HG03064 (cell line): Measurements from ENCODE around the gene GALNT9.

ENCODE experiments used
- ATAC-seq: cut with Tn5 transposase; IDR thresholded peaks from one replicate; pipeline ENCODE4 v1.9.1; 2021; ENCODE audit warnings: low read depth; ENCODE audit not compliant: unreplicated experiment

The GALNT9 gene

DNA sequence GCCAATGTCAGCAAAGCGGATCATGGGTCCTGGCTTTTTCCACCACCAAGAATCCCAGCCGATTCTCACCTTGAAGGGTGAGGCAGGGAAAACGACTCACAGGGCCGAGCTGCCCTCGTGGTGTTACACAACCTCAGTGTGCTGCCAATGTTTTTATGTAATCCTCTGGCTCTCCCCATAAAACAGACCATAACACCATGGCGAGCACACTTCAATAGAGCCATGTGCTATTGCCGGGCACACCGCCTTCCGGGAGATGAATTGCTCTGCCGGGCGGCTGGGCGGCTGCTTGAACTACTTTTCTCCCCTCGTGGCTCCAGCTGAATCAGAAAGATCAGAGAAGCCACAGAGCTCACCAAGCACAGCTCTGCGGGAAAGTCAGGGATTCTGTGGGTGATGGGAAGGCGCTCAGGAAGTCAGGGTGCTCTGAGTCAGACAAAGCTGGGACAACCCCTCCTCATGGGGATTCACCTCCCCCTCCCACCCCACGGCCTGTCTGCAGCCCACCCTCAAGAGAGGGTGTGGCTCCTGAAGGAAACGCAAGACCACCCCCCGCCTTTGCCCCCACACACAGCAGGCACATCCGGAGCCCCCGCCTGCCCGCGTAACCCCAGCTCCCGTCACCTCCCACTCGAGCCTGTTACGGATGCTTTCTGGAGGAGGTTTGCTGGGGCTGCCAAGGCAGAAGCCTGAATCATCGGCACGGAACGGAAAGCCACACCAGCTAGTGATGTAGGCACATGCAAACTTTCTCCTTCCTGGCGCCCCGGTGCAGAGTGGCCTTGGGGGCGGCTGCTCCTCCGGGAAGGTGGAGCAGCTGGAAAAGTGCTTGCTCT is 1.8 kb downstream of the GALNT9 start:
- ATAC-seq: no peak

DNA sequence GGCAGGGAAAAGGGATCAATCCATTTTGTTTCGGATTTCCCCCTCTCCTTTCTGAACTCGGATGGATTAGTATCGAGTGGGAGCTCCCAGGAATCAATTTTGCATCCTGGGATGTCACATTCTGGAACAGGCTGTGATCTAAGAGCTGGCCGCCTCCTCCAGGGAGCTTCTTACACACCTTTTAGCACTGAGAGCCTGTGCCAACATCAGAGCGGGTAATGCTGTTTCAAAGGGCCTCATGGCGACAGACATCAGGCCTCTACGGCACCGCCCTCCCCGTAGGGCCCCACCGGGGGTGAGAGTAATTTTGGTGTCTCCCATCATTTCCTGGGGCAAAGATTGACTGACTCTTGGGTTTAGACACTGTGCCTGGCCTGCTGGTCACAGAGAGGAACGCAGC is 2.7 kb downstream of the GALNT9 start:
- no peak for ATAC-seq

DNA sequence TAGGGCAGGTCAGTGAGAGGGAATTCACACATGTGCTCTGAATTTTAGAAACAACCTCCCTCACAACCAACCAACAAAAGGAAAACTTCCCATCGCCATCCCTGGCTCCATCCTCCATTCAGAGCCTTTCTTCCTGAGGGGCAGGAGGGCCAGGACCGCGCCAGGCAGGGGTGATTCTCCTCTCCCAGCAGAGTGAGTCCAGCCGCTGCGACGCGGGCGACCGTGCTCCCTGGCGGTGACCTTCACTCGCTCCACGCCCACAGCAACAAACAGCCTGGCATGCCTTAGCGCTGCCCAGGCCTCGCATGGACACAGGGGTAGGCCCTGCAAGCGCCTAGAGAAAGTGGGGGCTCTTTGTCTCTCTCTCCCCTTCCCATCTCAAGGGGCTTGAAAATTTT is 3.7 kb downstream of the GALNT9 start:
- no peak for ATAC-seq

DNA sequence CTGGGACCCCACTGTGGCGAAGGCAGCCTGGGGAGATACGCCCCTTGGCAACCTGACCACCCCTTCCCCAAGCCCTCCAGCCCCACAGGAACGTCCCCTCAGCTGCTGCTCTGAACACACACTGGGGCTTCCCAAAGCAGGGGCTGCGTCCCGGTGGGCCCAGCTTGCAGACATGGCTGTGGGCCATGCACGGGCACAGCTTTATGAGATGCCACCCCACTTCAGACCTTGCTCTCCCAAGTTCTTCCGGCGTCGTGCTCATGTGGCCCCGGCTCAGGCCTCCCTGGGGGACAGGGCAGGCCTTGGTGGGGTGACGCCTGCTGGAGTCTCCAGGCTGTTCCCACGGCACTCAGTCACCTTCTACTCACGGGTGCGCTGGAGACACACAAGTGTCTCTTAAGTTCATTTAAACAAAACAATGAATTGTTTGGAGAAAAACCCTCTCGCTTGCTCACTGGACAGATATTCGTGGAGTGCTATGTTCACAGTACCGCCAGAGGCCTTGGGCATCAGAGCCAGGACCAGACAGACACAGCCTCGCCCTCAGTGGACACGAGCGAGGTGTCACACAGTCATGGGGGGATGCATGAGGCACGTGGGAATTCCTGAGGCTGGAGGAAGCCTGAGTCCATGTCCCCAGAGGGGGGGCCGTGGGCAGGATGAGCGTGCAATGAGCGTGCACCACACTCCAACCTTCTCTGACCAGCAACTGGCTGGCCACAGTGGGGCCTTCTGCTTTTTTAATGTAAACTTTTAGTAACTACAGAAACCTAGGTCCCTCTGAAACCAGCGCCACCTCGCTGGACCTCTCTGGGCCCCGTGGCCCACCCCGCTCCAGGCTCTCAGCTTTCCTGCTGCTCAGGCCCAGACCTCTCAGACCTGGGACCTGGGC is 4.3 kb downstream of the GALNT9 start:
- no peak for ATAC-seq

DNA sequence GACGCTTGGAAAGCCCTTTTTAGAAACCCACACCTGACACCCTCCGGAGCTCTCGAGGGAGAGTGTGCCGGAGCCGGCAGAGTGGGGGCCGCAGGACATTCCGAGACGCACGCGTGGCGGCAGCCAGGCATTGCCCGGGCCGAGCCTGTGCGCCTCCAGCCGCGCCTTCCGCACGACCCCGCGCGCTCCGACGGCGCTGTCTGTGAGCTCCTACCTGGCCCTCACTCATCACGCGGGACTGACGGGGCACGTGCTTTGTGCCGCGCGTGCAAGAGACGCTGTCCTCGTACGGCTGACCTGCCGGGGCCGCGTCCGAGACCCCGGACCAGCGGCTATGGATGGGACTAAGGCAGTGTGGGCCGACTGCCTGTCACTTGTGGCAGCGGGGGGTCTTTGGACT is 5.2 kb downstream of the GALNT9 start:
- ATAC-seq: no peak

DNA sequence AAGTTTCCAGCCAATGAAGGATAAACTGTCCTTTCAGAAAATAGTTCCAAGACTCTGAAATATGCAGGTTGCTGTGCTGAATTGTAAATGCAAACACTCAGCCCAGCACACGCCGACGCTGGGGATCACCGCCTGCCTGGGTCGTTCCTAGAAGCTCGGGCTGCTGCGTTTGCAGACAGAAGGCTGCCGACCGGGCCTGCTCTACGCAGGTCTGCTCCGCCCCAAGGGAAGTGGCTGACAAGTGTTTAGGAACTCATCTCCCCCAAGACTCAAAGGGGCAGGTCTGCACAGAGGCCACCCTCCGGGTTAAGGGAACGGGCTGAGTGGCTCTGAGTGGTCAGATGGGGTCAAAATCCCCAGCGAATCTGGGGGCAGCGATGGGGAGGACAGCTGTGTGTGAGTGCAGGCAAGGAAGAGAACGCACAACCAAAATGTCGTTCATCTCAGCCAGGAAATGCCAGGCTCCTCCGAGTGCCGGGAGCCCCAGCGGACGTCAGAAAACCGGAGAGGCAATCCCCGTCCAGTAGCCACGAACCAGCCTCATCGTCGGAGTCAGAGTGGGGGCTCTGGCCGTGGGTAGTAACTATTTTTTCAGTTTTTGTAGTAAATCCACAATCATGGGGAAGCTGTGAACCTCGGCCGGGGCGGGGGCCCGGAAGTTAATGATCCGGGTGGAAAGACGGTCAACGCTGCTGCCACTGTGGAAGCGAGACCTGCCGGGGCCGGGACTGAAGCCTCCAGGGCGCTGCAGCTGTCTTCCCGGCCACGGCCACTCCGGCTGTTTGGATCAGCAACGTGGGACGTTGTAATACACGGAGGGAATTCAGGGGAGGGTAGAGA is 6.0 kb downstream of the GALNT9 start:
- ATAC-seq: no peak

DNA sequence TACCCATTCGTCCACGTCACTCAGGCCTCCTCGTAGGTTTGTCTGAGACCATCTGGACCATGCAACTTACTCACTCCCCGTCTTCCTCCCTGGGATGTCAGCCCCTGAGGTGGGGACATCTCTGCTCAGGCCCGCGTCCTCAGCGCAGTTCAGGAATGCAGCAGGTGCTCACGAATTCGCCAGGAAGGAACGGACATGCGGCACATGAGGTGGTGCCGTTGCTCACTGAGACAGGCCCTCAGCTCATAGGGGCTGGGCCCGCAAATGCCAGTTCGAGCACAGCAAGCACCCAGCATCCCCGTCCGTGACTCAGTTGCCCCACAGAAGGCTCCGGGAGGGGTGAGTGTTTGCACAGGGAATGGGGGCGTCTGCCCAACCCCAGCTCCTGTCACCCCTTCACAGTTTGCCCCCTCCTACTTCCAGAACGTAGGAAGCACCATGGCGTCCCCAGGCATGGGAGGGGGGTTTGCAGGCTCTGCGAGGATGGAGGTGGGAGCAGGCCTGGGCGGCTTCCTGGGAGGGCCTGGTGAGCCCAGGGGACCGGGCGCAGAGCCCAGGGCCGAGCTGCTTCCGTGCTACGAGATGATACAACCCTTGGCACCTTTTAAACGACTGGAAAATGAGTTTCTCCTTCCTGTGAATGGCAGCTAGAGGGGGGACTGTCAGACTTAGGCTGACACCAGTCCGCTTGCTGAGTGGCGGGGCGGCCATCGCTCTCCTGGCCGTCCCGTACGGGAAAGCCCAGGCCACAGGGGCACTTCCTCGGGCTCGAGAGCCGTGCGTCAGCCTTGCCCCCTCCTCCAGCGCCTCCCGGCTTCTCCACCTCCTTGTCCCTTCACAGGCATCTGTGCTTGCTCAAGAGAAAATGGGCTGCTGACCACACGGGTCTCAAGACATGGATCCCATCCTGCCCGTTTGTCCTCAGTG is 6.9 kb downstream of the GALNT9 start:
- no peak for ATAC-seq

DNA sequence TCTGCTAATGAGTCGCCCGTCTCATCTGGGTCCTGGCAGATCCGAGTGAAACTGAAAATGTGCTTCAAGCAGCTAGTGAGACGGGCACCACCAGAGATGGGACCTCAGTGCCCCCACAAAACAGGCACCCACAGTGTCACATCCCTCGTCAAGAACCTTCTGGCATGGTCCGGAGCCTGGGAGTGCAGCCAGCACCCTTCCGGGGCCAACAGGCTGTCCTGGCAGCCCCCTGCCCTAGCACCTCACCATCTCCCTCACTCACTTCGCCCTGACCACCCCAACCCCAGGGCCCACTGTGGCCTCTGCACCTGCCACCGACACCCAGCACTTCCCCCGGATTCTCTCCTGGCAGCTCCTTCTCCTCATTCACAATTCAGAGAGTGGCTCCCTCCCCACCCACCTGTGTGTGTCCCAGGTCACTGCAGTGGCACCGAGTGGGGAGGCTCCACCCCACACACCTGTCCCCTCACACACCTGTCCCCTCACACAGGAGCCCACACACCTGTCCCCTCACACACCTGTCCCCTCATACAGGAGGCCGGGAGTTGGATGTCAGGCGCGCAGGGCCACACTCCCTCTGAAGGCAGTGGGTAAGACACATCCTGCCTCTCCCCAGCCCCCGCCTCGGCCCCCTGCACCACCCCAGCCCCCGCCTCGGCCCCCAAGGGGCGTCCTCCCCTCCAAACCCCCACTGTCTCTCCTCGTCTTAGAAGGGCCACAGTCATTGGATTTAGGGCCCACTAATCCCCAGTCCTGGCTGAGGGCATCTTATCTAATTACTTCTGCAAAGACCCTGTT is 7.9 kb downstream of the GALNT9 start:
- ATAC-seq: no peak

DNA sequence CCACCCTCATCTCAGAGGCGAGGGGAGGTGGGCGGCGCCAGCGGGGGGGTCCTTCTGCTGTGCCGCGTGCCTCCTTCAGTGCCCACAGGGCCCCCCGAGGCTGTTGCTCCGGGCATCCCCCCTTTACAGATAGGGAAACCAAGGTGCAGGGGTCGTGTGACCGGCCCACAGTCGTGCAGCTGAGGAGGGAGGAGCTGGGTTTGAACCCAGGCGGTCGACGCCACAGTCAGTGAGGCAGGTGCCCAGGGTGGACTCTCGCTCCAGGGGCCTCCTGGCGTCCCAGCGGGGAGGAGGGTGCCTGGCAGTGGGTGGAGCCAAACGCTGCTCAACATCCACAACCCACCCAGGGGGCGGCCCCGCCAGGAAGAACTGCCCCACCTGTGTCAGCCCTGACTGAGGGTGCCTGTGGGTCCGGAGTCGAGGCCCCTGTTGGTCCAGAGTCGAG is 8.6 kb downstream of the GALNT9 start:
- no peak for ATAC-seq

DNA sequence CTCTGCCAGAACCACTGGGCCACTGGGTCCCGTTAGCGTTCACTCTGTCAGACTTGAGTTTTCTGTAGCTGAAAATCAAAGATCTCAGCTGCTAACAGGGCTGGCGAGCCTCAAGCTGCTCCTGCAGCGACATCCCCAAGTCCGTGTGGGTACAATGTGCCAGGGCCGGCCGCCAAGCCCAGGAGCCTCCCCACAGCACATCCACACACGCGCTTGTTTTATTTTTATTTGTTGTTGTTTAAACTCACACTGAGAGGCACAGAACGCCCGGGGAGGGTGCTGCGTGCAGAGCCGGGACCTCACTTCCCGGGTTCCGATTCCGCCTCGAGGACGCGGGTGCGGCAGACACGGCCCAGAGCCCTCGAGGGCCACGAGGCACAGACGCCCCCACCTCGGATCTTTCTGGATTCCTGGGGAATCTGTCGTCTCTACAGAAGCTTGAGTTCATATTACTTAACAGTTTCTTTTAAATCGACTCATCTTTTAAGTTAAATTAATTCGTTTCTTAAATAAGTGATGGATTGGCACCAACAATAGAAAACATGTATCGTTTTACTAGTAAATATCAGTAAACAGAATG is 9.3 kb downstream of the GALNT9 start:
- no peak for ATAC-seq

DNA sequence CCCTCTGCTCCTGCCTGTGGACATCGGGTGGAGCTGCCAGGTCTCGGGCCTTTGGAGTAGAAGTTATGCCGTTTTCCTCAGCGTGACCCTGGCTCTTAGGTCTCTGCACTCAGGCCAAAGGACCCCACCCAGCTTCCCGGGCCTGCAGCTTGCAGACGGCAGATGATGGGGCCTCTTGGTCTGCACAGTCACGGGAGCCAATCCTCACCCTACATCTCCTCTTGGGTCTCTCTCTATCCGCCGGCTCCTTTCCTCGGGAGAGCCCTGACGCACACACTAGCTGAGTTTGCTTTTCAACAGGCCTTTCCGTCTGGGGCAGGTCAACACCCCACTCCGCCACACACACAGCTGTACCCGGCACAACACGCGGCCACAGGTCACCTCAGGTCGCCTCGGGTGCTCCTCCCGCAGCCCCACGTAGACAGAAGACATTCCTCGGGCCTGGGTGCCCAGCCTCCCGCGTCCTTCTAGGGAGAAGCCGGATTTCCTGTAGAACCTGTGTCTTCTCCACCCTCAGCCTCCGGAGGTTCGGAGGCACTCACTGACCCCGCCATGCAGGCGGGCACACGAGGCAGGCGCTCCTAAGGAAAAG is 9.9 kb downstream of the GALNT9 start:
- ATAC-seq: no peak

DNA sequence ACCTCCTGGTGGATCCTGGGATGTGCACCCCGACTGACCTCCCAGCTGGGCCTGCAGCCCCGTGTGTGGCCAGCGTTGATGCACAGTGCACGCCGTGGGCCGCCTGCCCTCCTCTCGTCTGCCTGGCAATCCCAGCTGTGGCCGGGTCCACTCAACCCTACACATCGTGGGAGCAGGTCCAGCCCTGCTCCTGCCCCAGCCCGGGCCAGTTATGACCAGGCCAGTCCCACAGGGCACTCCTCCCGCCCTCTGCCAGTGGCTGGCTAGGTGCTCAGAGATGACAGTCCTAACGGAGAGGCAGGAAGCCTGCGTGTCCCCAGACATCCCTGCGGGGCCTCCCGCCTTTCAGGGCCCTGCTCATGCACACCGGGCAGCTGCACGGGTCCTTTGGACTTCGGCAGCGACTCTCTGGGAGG is 10.8 kb downstream of the GALNT9 start:
- ATAC-seq: no peak

DNA sequence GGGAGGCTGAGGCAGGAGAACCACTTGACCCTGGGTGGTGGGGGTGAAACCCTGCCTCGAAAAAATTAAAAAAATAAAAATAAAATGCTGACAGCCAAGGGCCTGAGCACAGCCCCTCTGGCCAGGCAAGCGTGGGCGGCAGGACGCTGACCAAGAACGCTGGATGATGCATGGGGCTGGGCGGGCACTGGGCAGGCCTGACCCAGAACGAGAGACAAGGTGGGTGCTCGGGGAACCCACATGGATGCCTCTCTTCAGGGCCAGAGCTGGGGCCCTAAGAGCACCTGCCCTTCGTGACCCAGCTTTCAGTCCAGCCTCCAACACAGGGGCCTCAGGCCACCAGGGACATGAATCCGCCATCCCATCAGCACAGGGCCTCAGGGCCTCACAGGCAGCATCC is 11.3 kb downstream of the GALNT9 start:
- no peak for ATAC-seq

DNA sequence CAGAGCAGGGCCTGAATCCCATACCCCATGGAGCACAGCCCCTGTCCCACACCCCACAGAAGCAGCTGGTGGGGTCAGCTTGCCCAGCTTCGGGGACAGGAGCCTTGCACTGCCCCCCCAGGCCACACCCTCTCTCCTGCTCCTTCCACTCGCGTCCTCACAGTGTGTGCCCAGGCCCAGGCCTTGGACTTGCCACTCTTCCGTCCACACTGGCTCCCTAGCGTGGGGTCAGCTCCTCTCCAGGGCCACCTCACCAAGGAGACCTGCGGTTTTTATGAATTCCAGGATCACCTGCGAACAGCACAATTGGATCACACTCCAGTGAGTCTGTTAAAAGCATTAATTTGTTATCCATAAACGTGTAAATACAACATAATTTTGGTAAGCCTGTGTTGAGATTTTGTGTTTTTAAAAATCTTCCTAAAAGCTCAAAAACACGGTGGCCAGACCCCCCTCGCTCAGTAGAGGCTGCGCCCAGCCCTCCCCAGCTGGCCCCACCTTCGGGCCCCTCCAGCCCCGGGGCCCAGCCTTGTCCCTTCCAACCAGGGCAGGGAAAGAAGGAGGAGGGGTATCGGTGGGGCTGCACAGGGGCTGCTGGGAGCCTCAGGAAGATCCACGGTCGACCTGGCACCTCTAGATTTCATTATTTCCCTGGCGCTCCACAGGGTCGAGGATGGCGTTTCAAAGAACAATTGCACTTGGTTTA is 12.0 kb downstream of the GALNT9 start:
- no peak for ATAC-seq

DNA sequence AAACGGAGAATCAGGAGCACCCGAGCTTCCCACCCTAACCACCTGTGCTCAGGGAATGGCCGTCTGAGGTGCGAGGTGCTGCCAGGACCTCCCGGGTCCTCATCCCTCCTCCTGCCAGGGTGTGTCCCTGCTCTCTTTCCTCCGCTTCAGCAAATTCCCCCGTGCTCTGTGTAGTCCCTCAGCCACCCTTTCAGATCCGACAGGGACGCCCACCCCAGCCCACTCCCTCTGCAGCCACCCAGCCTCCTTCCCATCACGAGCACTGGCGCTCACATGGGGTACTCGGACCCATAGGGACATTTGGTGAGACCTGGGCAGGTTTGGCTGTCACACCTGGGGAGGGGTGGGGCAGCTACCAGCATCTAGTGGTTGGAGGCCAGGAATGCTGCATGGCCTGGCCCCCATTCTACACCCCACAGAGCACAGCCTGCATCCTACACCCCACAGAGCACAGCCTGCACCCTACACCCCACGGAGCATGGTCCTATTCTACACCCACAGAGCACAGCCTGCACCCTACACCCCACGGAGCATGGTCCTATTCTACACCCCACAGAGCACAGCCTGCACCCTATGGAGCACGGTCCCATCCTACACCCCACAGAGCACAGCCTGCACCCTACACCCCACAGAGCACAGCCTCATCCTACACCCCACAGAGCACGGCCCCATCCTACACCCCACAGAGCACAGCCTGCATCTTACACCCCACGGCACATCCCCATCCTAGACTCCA is 12.7 kb downstream of the GALNT9 start:
- no peak for ATAC-seq

DNA sequence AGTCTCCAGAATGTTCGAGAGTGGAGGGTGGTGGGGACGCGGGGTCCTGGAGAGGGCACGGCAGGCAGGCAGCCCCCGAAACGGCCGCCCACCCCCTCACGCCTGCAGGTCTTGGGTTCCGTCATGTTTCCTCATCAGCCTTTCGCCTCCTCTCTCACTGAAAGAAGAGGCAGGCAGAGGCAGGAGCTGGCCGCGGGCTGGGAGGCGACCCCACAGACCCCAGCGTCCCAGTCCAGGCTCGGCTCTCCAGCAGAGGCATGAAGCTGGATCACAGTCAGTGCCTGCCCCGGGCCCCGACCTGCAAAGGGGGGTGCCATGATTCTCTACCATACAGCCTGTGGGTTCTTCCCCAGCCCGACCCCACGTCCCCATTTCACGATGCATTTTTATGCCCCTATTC is 13.4 kb downstream of the GALNT9 start:
- no peak for ATAC-seq

DNA sequence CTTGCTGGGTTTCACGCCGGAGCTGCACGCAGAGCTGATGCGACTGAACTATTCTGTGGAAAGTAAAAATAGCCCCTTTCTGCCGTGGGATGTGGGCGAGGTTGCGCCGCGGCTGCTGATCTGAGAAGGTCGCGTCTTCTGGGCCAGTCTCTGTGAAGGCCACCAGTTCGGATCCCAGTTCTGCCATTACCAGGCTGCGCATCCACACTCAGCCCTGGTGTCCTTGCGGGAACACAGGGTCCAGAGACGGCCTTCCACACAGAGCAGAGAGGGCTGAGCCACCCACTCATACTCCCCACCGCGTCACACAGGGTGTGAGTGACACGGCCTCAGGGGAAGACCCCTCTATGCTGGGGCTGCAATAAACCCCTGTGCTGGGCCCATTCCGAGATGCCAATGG is 13.9 kb downstream of the GALNT9 start:
- ATAC-seq: no peak
